ENCODE data around the gene CUL9. TPM values are rescaled to one million over a fixed set of nuclear protein-coding genes. Genes with fewer than 3 reads are reported as not detected.

The CUL9 gene
- total and polyA plus RNA-seq, 4 donors = 6.5 to 21.8 (median 7.5) TPM

GRCh38 chr6:43187821-43188220 lies 5.8 kb downstream of the CUL9 start:
- Histone ChIP-seq H3K4me3 (ENCODE audit: low read depth in 1 of 3, low read length in 3 of 3) (no peak overlapping the region), H3K4me1 (ENCODE audit: control insufficient read depth in 4 of 4, insufficient read depth in 4 of 4, low read length in 3 of 4) (peaks cover 0 to 6% (median 6%) of the 10 kb centered on the region in 4 donors), H3K36me3 (ENCODE audit: control insufficient read depth in 4 of 4, insufficient read depth in 3 of 4, low read depth in 1 of 4, low read length in 3 of 4) (peaks cover 3 to 36% (median 17%) of the 10 kb centered on the region in 4 donors), H3K27ac (ENCODE audit: low read depth in 1 of 2, low read length in 2 of 2) (no peak overlapping the region), H3K27me3 (ENCODE audit: control insufficient read depth in 4 of 4, insufficient read depth in 4 of 4, low read length in 3 of 4) (no peaks in the 10 kb centered on the region), H3K9ac (ENCODE audit: low read depth in 1 of 2, low read length in 2 of 2) (no peak overlapping the region), H3K9me3 (ENCODE audit: control insufficient read depth in 4 of 4, low read length in 3 of 4) (no peaks in the 10 kb centered on the region)
- no peak for DNase-seq (ENCODE audit: low spot score)
- TF ChIP-seq TAF1 (conservative IDR thresholded peaks at IDR 0.05) (no peak), ATF3 (IDR thresholded peaks at IDR 0.05) (no peak), RAD21 (IDR thresholded peaks at IDR 0.05) (no peak), SP1 (IDR thresholded peaks at IDR 0.05) (no peak)
- 96% methylated on average over 7 of the region's 7 CpGs for WGBS

- no peaks in the 10 kb centered on the region for H3K27me3 ChIP-seq (ENCODE audit: control insufficient read depth in 4 of 4, insufficient read depth in 4 of 4, low read length in 3 of 4)
- no peak overlapping the region for H3K9ac ChIP-seq (ENCODE audit: low read depth in 1 of 2, low read length in 2 of 2)
- H3K4me3 ChIP-seq (ENCODE audit: low read depth in 1 of 3, low read length in 3 of 3) = no peak overlapping the region
- H3K4me1 ChIP-seq (ENCODE audit: control insufficient read depth in 4 of 4, insufficient read depth in 4 of 4, low read length in 3 of 4) = peaks cover 0 to under 1% (median under 1%) of the 10 kb centered on the region in 4 donors
- TF ChIP-seq RXRA (IDR thresholded peaks at IDR 0.05) (no peak), YY1 (IDR thresholded peaks at IDR 0.05) (no peak), EGR1 (IDR thresholded peaks at IDR 0.05; ENCODE audit: low read depth in 2 of 2) (no peak), FOXA2 (IDR thresholded peaks at IDR 0.05) (no peak), ATF3 (IDR thresholded peaks at IDR 0.05) (no peak), NR2F2 (IDR thresholded peaks at IDR 0.05) (no peak)
- 93% methylated on average over 10 of the region's 10 CpGs for WGBS
- no peaks in the 10 kb centered on the region for H3K9me3 ChIP-seq (ENCODE audit: control insufficient read depth in 4 of 4, low read length in 3 of 4)
- DNase-seq (ENCODE audit: low spot score) = no peak
- peaks cover 7 to 41% (median 18%) of the 10 kb centered on the region in 4 donors for H3K36me3 ChIP-seq (ENCODE audit: control insufficient read depth in 4 of 4, insufficient read depth in 3 of 4, low read depth in 1 of 4, low read length in 3 of 4)
- H3K27ac ChIP-seq (ENCODE audit: low read depth in 1 of 2, low read length in 2 of 2) = no peak overlapping the region
Observed at GRCh38 chr6:43188426-43188825, 6.4 kb downstream of the CUL9 start.

- H3K4me3 ChIP-seq (ENCODE audit: low read depth in 1 of 3, low read length in 3 of 3) = no peak overlapping the region
- H3K9me3 ChIP-seq (ENCODE audit: control insufficient read depth in 4 of 4, low read length in 3 of 4) = no peaks in the 10 kb centered on the region
- peaks cover 7 to 44% (median 17%) of the 10 kb centered on the region in 4 donors for H3K36me3 ChIP-seq (ENCODE audit: control insufficient read depth in 4 of 4, insufficient read depth in 3 of 4, low read depth in 1 of 4, low read length in 3 of 4)
- H3K27me3 ChIP-seq (ENCODE audit: control insufficient read depth in 4 of 4, insufficient read depth in 4 of 4, low read length in 3 of 4) = no peaks in the 10 kb centered on the region
- 92% methylated on average over 6 of the region's 6 CpGs for WGBS
- H3K9ac ChIP-seq (ENCODE audit: low read depth in 1 of 2, low read length in 2 of 2) = no peak overlapping the region
- no peak for DNase-seq (ENCODE audit: low spot score)
- H3K27ac ChIP-seq (ENCODE audit: low read depth in 1 of 2, low read length in 2 of 2) = no peak overlapping the region
- no peaks in the 10 kb centered on the region for H3K4me1 ChIP-seq (ENCODE audit: control insufficient read depth in 4 of 4, insufficient read depth in 4 of 4, low read length in 3 of 4)
- no peak for TF ChIP-seq CTCF (IDR thresholded peaks at IDR 0.05; ENCODE audit: low read depth, low read length, missing input control)
- no peak for TF ChIP-seq ZBTB33 (IDR thresholded peaks at IDR 0.05)
- TF ChIP-seq HNF4G (IDR thresholded peaks at IDR 0.05) = no peak
- TF ChIP-seq EGR1 (IDR thresholded peaks at IDR 0.05; ENCODE audit: low read depth in 2 of 2) = no peak
- no peak for TF ChIP-seq TAF1 (conservative IDR thresholded peaks at IDR 0.05)
- no peak for TF ChIP-seq JUND (IDR thresholded peaks at IDR 0.05)
- TF ChIP-seq FOXA2 (IDR thresholded peaks at IDR 0.05) = no peak
- no peak for TF ChIP-seq GABPA (IDR thresholded peaks at IDR 0.05 in 1 of 2, conservative IDR thresholded peaks at IDR 0.05 in 1 of 2)
- no peak for TF ChIP-seq YY1 (IDR thresholded peaks at IDR 0.05)
Observed at GRCh38 chr6:43189776-43190304, 7.8 kb downstream of the CUL9 start.
